ENCODE measurements around the gene PNPLA2. TPM values are rescaled to one million over a fixed set of nuclear protein-coding genes. Genes with fewer than 3 reads are reported as not detected.

Gene PNPLA2
- total RNA-seq, 2 experiments from 2014 or later = 19.8 to 41.2 TPM

- ChIA-PET CTCF (ENCODE audit: unreplicated experiment) (no interaction called here), POLR2A (no interaction called here)
- no peak for TF ChIP-seq CTCF (conservative IDR thresholded peaks at IDR 0.05; ENCODE audit: low read length)
- peaks cover 17% of the 10 kb centered on the region for H3K4me1 ChIP-seq (ENCODE audit: insufficient read depth, low read length, poor library complexity, severe bottlenecking)
- BruUV-seq (replicated peaks) = no TSS peak
- H3K79me2 ChIP-seq (ENCODE audit: insufficient read depth, low read depth, low read length) = no peaks in the 10 kb centered on the region
- no peaks in the 10 kb centered on the region for H3K9me2 ChIP-seq (ENCODE audit: insufficient read depth, low read length)
- DNase-seq (ENCODE audit: low spot score) = no peak
- H3K9me3 ChIP-seq (ENCODE audit: low read length) = no peaks in the 10 kb centered on the region
- H2AFZ ChIP-seq (ENCODE audit: low read length) = no peak overlapping the region
- intact Hi-C loops (cut with micrococcal nuclease; ENCODE audit: unreplicated experiment) = no loop called here
- no peak overlapping the region for H3K27ac ChIP-seq (ENCODE audit: low read depth, low read length, poor library complexity, severe bottlenecking)
- H3K36me3 ChIP-seq (ENCODE audit: insufficient read depth, low read length) = peaks cover 6% of the 10 kb centered on the region; the same call in 1 of the 2 replicates
- peak overlapping the region; percentile 76 for H3K4me3 ChIP-seq (ENCODE audit: low read depth, low read length, poor library complexity, severe bottlenecking)
- H3K4me2 ChIP-seq (ENCODE audit: low read length) = peak overlapping the region; percentile 97
- no peaks in the 10 kb centered on the region for H4K20me1 ChIP-seq (ENCODE audit: insufficient read depth, low read length)
Observed at GRCh38 chr11:820655-821511, 2.2 kb downstream of the PNPLA2 start.

- H3K27ac ChIP-seq (ENCODE audit: low read depth, low read length, poor library complexity, severe bottlenecking) = no peak overlapping the region
- no peaks in the 10 kb centered on the region for H3K9me2 ChIP-seq (ENCODE audit: insufficient read depth, low read length)
- BruUV-seq (replicated peaks) = no TSS peak
- POLR2A ChIA-PET = interaction anchor here (0.5 kb wide), 1 partner anchor 23 kb away, joined by 3 read pairs; no protein-coding TSS in a partner anchor
- H3K4me2 ChIP-seq (ENCODE audit: low read length) = no peak overlapping the region
- no peak for DNase-seq (ENCODE audit: low spot score)
- CTCF ChIA-PET (ENCODE audit: unreplicated experiment) = no interaction called here
- H2AFZ ChIP-seq (ENCODE audit: low read length) = no peak overlapping the region
- no peaks in the 10 kb centered on the region for H3K9me3 ChIP-seq (ENCODE audit: low read length)
- intact Hi-C loops (cut with micrococcal nuclease; ENCODE audit: unreplicated experiment) = no loop called here
- no peaks in the 10 kb centered on the region for H3K36me3 ChIP-seq (ENCODE audit: insufficient read depth, low read length)
- H3K4me1 ChIP-seq (ENCODE audit: insufficient read depth, low read length, poor library complexity, severe bottlenecking) = peaks cover 21% of the 10 kb centered on the region
- no peak for TF ChIP-seq CTCF (conservative IDR thresholded peaks at IDR 0.05; ENCODE audit: low read length)
- no peak for TF ChIP-seq EZH2phosphoT487 (IDR thresholded peaks at IDR 0.05; ENCODE audit: borderline replicate concordance, low read depth, low read length)
- no peak overlapping the region for H3K4me3 ChIP-seq (ENCODE audit: low read depth, low read length, poor library complexity, severe bottlenecking)
- H4K20me1 ChIP-seq (ENCODE audit: insufficient read depth, low read length) = no peaks in the 10 kb centered on the region
- no peaks in the 10 kb centered on the region for H3K79me2 ChIP-seq (ENCODE audit: insufficient read depth, low read depth, low read length)
Observed at GRCh38 chr11:821512-822371, 3.0 kb downstream of the PNPLA2 start.
